Activated T-cell treated with anti-CD3 and anti-CD28 coated beads for 4 hours (primary cell): ENCODE data around the gene UBE2G1.
A peak's percentile ranks its signal among the peaks of the same experiment; 100 is the strongest.

Source experiments
- DNase-seq: peaks from one replicate; pipeline ENCODE4 v3.0.0-alpha.2; 2020

The UBE2G1 gene

DNA sequence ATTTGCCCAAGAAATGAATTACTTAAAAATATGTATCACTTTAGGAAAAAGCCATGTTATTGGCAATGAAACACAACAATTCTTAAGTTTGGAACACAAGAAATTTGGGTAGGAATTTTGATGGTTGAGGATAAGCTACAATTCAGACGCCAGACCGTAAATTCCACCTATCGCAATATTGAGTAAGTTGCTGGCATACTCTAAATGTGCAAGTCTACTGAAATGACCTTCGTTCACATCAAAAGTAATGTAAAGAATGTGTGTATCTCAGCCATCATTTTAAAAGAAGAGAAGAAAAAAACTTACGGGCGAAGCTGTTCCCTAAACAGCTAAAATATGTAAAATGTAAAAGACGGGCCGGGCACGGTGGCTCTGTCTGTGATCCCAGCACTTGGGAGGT, 33.4 kb downstream of the UBE2G1 start:
- no peak for DNase-seq

DNA sequence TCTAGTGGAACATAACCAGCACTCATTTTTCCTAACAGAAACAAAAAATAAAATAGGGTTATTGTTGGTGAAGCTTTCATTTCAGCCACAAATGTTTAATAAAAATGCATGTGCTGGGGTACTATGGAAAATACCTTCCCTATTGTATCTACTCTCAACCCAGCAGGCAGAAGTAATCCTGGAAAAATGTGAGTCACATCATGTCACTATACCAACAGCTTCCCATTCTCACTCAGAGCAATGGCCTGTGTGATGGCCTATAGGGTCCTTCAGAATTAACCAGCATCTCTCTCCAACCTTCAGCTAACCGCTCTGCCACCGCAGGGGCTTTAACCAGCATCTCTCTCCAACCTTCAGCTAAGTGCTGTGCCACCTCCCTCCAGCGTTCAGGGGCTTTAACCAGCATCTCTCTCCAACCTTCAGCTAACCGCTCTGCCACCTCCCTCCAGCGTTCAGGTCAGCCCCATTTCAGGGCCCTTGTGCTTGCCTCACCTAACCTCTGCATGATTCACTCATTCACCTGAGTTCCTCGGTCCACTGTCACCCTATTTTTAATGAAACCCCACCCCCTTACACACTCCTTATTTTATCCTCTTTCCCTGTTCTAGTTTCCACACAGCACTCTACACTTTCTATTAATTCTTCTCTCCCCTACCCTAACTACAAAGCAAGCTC, 34.0 kb downstream of the UBE2G1 start:
- DNase-seq = no peak

GRCh38 chr17:4331614-4332013, 34.9 kb downstream of the UBE2G1 start:
- DNase-seq = no peak

DNA sequence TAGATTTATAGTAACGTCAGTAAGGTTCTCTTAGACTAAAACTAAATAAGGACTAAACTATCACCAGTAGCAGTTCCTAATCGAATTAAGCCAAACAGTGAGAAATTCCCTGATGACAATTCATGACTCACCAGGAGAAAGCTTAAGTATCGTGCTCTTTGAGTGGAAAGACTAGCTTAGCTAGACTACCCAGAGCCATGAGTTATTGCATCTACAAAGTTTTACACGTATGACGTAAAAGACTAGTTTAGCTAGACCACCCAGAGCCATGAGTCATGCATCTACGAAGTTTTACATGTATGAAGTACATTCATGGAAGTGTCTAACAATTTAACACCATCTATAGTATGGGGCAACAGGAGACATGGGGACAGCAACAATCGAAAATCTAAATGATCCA, 36.6 kb downstream of the UBE2G1 start:
- no peak for DNase-seq

DNA sequence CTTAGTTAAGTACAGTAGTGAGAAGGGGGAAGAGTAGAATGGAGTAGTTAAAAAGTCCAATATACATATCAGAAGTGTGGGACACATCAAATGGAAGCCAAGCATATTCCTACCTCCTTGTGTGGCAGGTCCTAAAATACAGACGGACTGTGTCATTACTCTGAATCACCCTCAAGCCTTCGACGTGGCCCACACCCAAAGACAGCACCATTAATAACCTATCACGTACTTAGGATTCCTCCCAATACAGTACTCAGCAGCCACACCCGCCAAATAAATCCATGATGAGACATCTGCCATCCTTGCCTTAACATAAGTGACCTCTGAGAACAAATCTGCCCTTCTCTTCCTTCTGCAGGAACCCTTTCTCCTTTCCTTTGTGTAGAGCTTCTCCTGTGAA, 38.9 kb downstream of the UBE2G1 start:
- no peak for DNase-seq

- DNase-seq = no peak
Observed at GRCh38 chr17:4326608-4327007, 39.9 kb downstream of the UBE2G1 start.

- DNase-seq = no peak
Observed at GRCh38 chr17:4326112-4326511, 40.4 kb downstream of the UBE2G1 start.

DNA sequence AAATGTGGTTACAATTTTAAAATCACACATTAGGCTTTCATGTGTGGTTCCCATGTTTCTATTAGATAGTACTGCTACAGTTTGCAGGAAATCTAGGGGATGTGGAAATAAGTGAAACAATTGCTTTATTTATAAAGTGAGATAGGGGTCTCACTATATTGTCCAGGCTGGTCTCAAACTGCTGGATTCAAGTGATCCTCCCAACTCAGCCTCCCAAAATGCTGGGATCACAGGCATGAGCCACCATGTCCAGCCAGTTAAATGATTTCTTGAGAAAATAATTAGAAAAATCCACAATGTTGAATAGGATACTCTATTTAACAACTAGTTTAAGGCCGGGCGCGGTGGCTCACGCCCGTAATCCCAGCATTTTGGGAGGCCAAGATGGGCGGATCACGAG, 42.0 kb downstream of the UBE2G1 start:
- no peak for DNase-seq

DNA sequence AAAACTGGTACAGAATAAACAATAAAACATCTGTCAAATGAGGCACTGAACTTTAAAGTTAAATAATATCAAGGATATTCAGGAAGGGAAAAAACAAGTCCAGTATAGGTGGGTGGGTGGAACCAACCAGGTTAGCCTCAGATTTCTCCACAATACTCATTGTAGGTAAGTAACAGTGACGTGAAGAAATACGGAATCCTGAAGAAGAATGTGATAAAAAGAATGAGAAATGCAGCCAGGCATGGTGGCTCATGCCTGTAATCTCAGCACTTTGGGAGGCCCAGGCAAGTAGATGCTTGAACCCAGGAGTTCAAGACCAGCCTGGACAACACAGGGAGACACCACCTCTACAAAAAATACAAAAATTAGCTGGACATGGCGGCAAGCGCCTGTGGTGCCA, 47.3 kb downstream of the UBE2G1 start:
- no peak for DNase-seq

- DNase-seq = no peak
Observed at GRCh38 chr17:4318596-4318995, 47.9 kb downstream of the UBE2G1 start.

DNA sequence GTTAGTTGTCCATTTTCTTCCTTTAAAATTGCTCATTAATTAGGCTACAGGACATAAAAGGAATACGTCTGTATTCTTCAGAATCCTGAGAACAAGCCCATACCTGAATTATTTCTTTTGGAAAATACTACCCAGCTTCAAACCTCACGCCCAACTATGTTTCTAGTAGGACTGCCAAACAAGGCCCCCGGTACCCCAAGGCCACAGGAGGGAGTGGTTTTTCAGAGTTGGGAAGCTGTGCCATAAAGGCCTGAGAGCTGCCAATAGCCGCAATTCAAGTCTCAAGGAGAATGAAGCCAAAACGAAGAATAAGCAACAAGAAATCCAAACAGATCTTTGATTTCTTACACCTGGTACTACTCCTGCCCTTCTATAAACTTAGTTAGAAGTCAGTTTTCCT, 48.3 kb downstream of the UBE2G1 start:
- DNase-seq = no peak

DNA sequence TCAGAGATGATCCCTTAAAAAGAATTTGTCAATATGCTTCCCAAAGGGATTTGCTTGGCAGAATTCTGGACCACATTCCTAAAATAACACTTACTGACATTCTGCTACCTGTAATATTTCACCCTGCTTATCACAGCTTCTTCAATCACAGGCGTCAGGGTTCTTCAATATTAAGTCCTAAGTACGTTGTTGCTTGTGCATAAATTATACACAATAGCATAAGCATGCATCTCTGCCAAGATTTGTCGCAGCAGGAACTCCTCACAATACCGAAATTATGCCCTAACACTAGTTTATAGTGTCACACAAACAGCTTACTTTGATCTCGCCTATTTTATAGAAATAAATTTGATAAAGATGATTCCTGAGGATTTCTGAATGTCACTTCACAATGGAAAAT, 48.9 kb downstream of the UBE2G1 start:
- DNase-seq = no peak

GRCh38 chr17:4316648-4317047, 49.8 kb downstream of the UBE2G1 start:
- DNase-seq = no peak

DNA sequence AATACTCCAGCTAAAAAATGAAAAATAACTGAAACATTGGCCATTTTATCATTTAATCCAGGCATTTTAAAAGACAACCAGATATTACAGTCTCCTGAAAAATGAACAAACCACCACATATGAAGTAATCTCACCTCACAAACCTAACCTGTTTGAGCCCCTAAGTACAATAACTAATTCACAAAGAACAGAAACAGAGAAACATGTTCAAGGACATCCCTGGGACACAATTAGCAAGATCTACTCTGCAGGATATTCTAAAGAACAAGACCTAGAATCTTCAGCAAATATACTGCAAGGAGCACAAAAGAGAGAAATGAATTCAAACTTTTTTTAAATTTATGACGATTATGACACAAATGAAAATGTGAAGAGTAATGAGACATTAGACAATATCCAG, 51.9 kb downstream of the UBE2G1 start:
- DNase-seq = no peak

DNA sequence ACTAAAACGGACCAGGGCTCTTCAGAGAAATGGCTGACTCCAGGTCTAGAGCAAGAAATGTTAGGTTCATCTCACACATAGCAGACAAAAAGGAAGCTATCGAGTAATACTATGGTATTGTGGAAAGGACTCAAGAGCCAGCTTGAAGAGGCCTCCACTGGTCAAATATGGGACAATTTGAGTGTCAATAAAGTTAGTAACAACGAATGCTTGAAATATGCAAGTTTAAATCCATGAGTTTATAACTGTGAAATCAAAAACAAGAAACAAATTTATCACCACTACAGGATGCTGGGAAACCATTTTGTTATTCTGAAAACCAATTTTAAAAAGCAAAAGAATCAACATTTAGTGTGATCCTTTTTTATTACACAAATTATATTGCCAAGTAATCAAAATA, 52.3 kb downstream of the UBE2G1 start:
- no peak for DNase-seq

DNA sequence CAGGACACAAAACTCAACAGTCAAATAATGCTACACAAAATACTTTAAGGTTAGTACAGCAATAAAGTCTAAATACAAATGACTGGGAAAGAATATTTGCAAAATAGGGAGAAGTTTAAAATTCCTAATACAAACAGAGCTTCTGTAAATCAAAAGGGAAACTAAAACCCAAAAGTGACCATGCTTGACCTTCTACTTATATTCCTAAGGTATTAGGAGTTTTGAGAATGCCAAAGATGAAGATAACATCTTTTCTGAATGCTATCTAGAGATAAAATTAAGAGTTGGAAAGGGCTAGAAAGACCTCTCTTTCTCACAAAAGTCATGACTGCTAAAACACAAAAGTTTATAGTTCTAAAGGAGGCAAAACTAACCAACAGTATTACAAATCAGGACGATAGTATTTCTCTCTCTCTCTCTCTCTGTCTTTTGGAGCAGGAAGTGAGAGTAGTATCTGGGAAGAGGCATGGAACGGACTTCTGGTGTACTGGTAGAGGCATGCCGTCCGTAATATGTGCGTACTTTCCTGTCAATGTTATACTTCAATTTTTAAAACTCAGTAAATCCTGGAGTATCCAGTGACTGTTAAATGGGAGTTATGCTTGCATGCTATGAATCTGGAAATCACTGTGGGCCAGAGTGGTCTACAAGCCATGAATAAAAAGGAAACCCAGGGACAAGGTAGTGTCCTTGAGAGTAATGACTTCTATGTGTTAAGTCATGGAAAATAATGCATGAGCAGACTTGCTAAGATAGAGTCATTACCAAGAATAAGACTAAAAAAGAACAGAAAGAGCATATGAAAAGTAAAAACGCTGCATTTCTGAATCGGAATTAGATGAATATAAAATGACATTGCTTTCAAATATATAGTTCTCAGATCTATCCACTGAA, 53.0 kb downstream of the UBE2G1 start:
- no peak for DNase-seq

GRCh38 chr17:4310354-4311060, 56.0 kb downstream of the UBE2G1 start:
- no peak for DNase-seq

DNA sequence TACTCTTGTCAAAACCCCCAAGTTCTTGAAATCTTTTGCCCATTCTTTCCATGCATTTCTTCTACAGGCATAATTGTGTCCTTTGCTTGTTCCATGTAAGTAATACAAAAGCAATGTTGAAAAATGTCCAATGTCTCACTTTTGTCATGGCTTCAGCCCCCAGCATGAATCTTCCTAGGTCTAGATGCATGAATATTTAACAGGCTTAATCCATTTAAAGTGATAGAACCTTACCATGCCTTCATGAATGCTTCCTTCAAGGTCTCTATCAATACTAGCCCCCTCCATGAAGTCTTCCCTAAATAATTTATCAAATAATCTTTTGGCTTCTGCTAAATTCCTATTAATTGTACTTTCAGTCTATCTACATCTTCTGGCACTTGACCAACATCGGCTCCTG, 56.6 kb downstream of the UBE2G1 start:
- no peak for DNase-seq

GRCh38 chr17:4307179-4307930, 59.1 kb downstream of the UBE2G1 start:
- no peak for DNase-seq

- DNase-seq = no peak
Observed at GRCh38 chr17:4305224-4305623, 61.3 kb downstream of the UBE2G1 start.

- peak; percentile 49 for DNase-seq
Observed at GRCh38 chr17:4304417-4305027, 62.0 kb downstream of the UBE2G1 start.

DNA sequence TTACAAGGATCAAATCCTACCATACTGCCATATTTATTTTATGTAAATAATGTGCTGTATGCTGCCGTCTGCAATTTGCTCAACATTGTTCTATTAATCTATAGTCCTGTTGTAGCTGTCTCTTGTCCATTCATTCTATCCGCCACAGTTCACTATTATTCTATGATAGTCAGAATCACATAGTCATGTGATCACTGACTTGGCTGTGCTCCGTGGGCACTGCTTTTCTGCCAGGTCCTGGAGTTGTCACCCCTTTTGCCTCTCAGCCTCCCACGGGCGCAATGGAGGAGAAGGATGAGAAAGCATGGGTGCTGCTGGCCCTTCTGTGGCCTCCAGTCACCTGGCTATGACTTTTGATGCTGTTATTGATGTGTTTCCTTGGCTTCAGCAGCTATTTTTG, 65.4 kb downstream of the UBE2G1 start:
- DNase-seq = no peak

- DNase-seq = no peak
Observed at GRCh38 chr17:4297351-4297750, 69.1 kb downstream of the UBE2G1 start.
